Stomach (tissue), 9 donors: ENCODE data around the gene DRC3. TPM values are rescaled to one million over a fixed set of nuclear protein-coding genes. Genes with fewer than 3 reads are reported as not detected.

Experiments used
- DNase-seq, 2 donors: peaks; one replicate each; pipeline versions ENCODE4 v3.0.0 to v3.0.0-alpha.2; 2013 to 2019
- H3K27ac ChIP-seq, 5 donors: fragments of 200-600 bp in 4 of 5; sonication (generic) in 4 of 5; one replicate each; pipeline ENCODE4 v1.5.1; 2013 to 2019; ENCODE audit warnings: mild to moderate bottlenecking in 1 of 5, moderate library complexity in 1 of 5
- H3K27me3 ChIP-seq, 3 donors: fragments of 200-600 bp; sonication (generic); one replicate each; pipeline ENCODE4 v1.5.1; 2017 to 2019; ENCODE audit warnings: mixed run types in 1 of 3
- H3K36me3 ChIP-seq, 4 donors: fragments of 200-600 bp; sonication (generic); 1 replicate in 3 of 4; 2 replicates in 1 of 4; pipeline ENCODE4 v1.5.1; 2016 to 2019
- H3K4me1 ChIP-seq, 4 donors: fragments of 200-600 bp; sonication (generic); one replicate each; pipeline ENCODE4 v1.5.1; 2016 to 2019
- H3K4me3 ChIP-seq, 4 donors: fragments of 200-600 bp; sonication (generic) in 3 of 4; one replicate each; pipeline ENCODE4 v1.5.1; 2016 to 2019; ENCODE audit warnings: mild to moderate bottlenecking in 1 of 4
- H3K9me3 ChIP-seq, 4 donors: fragments of 200-600 bp; sonication (generic); one replicate each; pipeline ENCODE4 v1.5.1; 2016 to 2019
- EP300 ChIP-seq: sonication (generic); formaldehyde crosslinking; IDR thresholded peaks from one replicate; pipeline ENCODE4 v1.6.1; 2017; ENCODE audit warnings: antibody characterized with exemption
- POLR2A ChIP-seq, 4 donors: fragments of 450-650 bp; IDR thresholded peaks; one replicate each; pipeline ENCODE4 v1.6.1; 2016; ENCODE audit warnings: antibody characterized with exemption in 4 of 4, control low read depth in 2 of 4, mild to moderate bottlenecking in 1 of 4, moderate library complexity in 1 of 4
- POLR2AphosphoS5 ChIP-seq, 3 donors: sonication (generic); formaldehyde crosslinking; IDR thresholded peaks; one replicate each; pipeline ENCODE4 v1.6.1; 2016; ENCODE audit warnings: antibody characterized with exemption in 3 of 3
- WGBS, 5 donors: extraction: QIAGEN DNeasy Blood & Tissue Kit in 3 of 5; methylation state at CpG; one replicate each; pipeline versions ENCODE4 v1.1.5 to v1.1.7; 2013 to 2018; 5-methylcytosine and 5-hydroxymethylcytosine counted together
- intact Hi-C: fragments of 100-400 bp; cut with DNase I; formaldehyde crosslinking; loops from one replicate; pipeline ENCODE4 v1.15.1; 2023; ENCODE audit warnings: low total_unique reads
- polyA plus RNA-seq, 3 donors: library from polyadenylated mRNA; stranded (reverse); fragments of 200-250 nt; gene quantifications; one replicate each; pipeline ENCODE4 v1.2.3, GENCODE V29; 2013
- total RNA-seq, 5 donors: library from RNA; depleted of rRNA; stranded (reverse); fragments of >200 nt; gene quantifications; one replicate each; pipeline versions ENCODE4 v1.1.0 to v1.2.3, GENCODE V29; 2014 to 2016
- TF ChIP-seq, protein P1 (sequence below), 7 experiments: fragments of 450-650 bp in 4 of 7; fragments of 200-600 bp in 3 of 7; sonication (generic) in 3 of 7; IDR thresholded peaks; one replicate each; pipeline ENCODE4 v1.5.1; 2016 to 2019; ENCODE audit warnings: antibody characterized with exemption in 7 of 7, control low read depth in 2 of 7, mild to moderate bottlenecking in 1 of 7
- donor health status: healthy with polysubstance abuse.
- donor health status: Bipolar disorder and iron deficiency.
- donor health status: healthy.

DRC3 gene
- total and polyA plus RNA-seq, 8 donors, result 1.1 to 16.5 (median 1.7) TPM; not detected in 1

DNA sequence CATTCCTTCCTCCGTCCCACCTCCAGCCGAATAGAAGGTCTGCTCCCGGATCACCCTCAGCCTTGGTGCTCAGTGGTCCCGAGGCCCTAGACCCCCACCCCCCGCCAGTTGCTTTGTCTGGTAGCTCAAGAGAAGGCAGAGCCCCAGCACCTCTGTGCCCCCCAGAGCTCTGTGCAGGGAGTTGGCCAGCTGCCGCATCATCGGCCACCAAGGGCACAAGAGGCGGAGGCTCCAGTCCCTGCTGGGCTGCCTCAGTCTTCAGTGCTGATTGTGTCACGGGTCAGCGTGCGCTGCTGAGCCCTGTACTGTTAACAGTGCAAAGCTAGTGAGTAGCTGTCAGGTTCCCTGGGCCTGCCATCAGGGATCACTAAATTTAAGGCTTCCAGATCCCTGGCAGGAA, 92.9 kb downstream of the DRC3 start:
- DNase-seq, result no peak
- no peak overlapping the region for H3K27ac ChIP-seq
- no peaks in the 10 kb centered on the region for H3K27me3 ChIP-seq
- H3K4me3 ChIP-seq, result no peak overlapping the region
- no peaks in the 10 kb centered on the region for H3K9me3 ChIP-seq
- peaks cover 28 to 68% (median 67%) of the 10 kb centered on the region in 4 donors for H3K36me3 ChIP-seq
- WGBS, 5 donors, result 94 to 99% (median 97%) methylated on average over 10 to 11 of the region's 11 CpGs
- H3K4me1 ChIP-seq, result no peaks in the 10 kb centered on the region
- intact Hi-C loops, result no loop called here
- TF ChIP-seq POLR2AphosphoS5 (IDR thresholded peaks at IDR 0.05), result no peak
- TF ChIP-seq, protein P1, sequence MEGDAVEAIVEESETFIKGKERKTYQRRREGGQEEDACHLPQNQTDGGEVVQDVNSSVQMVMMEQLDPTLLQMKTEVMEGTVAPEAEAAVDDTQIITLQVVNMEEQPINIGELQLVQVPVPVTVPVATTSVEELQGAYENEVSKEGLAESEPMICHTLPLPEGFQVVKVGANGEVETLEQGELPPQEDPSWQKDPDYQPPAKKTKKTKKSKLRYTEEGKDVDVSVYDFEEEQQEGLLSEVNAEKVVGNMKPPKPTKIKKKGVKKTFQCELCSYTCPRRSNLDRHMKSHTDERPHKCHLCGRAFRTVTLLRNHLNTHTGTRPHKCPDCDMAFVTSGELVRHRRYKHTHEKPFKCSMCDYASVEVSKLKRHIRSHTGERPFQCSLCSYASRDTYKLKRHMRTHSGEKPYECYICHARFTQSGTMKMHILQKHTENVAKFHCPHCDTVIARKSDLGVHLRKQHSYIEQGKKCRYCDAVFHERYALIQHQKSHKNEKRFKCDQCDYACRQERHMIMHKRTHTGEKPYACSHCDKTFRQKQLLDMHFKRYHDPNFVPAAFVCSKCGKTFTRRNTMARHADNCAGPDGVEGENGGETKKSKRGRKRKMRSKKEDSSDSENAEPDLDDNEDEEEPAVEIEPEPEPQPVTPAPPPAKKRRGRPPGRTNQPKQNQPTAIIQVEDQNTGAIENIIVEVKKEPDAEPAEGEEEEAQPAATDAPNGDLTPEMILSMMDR (IDR thresholded peaks at IDR 0.05), result no peak
- no peak for TF ChIP-seq EP300
- TF ChIP-seq POLR2A (IDR thresholded peaks at IDR 0.05), result no peak

Other genes starting within 250 kb of the DRC3 start
- gene SREBF1, start 135.9 kb upstream of the DRC3 start, total RNA-seq, result 100 to 1,000 TPM in 3 of 5 donors, 10 to 100 TPM in 2; 18.9 to 207 (median 126) TPM
- 10 to 100 TPM; 13.1 to 64.5 (median 17.2) TPM for gene SREBF1, start 135.9 kb upstream of the DRC3 start, polyA plus RNA-seq
- 100 to 1,000 TPM in 1 of 5 donors, 10 to 100 TPM in 4; 33.8 to 154 (median 51.3) TPM for gene TOM1L2, start 462 bp upstream of the DRC3 start, total RNA-seq
- gene TOM1L2, start 462 bp upstream of the DRC3 start, polyA plus RNA-seq, result 10 to 100 TPM; 13.3 to 24.2 (median 23.1) TPM
- gene ATPAF2, start 66.3 kb downstream of the DRC3 start, total RNA-seq, result 100 to 1,000 TPM in 1 of 5 donors, 10 to 100 TPM in 2, 1 to 10 TPM in 2; 5.4 to 250 (median 17.6) TPM
- 10 to 100 TPM; 10.4 to 24.2 (median 20.6) TPM for gene ATPAF2, start 66.3 kb downstream of the DRC3 start, polyA plus RNA-seq
- gene GID4, start 66.5 kb downstream of the DRC3 start, total RNA-seq, result 10 to 100 TPM in 3 of 5 donors, 1 to 10 TPM in 2; 3.5 to 18.1 (median 11.6) TPM
- gene GID4, start 66.5 kb downstream of the DRC3 start, polyA plus RNA-seq, result 1 to 10 TPM; 3.2 to 4.7 (median 3.5) TPM
- gene DRG2, start 115.1 kb downstream of the DRC3 start, total RNA-seq, result 10 to 100 TPM in 4 of 5 donors, 1 to 10 TPM in 1; 3.2 to 57.2 (median 41.4) TPM
- gene DRG2, start 115.1 kb downstream of the DRC3 start, polyA plus RNA-seq, result 10 to 100 TPM; 28.8 to 42.5 (median 34.1) TPM
- 10 to 100 TPM in 1 of 5 donors, under 1 TPM in 3, not detected in 1; 0.37 to 10.5 (median 0.65) TPM for gene MYO15A, start 135.9 kb downstream of the DRC3 start, total RNA-seq
- 1 to 10 TPM in 1 of 3 donors, under 1 TPM in 2; 0.31 to 1.1 (median 0.50) TPM for gene MYO15A, start 135.9 kb downstream of the DRC3 start, polyA plus RNA-seq
- 10 to 100 TPM; 38.8 to 66.7 (median 58.9) TPM for gene ALKBH5, start 211.0 kb downstream of the DRC3 start, total RNA-seq
- 10 to 100 TPM; 32.8 to 41.1 (median 36.7) TPM for gene ALKBH5, start 211.0 kb downstream of the DRC3 start, polyA plus RNA-seq